Epithelial cell of esophagus (primary cell): Measurements from ENCODE around the gene PFDN5.

Source experiments
- DNase-seq: peaks from one replicate; pipeline ENCODE4 v3.0.0; 2010; ENCODE audit warnings: low read depth
- H3K4me3 ChIP-seq: 2 replicates; pipeline ENCODE4 v1.5.1; 2011; ENCODE audit warnings: mild to moderate bottlenecking, low read length, control low read depth
- CTCF ChIP-seq: IDR thresholded peaks from 2 replicates; pipeline ENCODE4 v1.5.1; 2011; ENCODE audit warnings: low read depth, mild to moderate bottlenecking, low read length, control low read depth, inconsistent platforms; ENCODE audit not compliant: insufficient read depth; ENCODE audit errors: missing control alignments

Gene PFDN5

GRCh38 chr12:53295070-53295890 lies at the start of gene PFDN5:
PFDN5 (plus strand) TSS chr12:53295542; CDS start chr12:53295568, 26 bp downstream.
- TF ChIP-seq CTCF: peak; percentile 32
- peak within 1 kb of the TSS; percentile 100 for H3K4me3 ChIP-seq
- peak; percentile 94 for DNase-seq

GRCh38 chr12:53251477-53252348 lies 43.6 kb upstream of the PFDN5 start:
- peak overlapping the region; percentile 60 for H3K4me3 ChIP-seq
- TF ChIP-seq CTCF: peak; percentile 59
- DNase-seq: peak; percentile 76

GRCh38 chr12:53252349-53252916 lies 42.9 kb upstream of the PFDN5 start:
- H3K4me3 ChIP-seq: peak overlapping the region; percentile 60
- peak; percentile 85 for DNase-seq
- TF ChIP-seq CTCF: no peak

GRCh38 chr12:53253298-53253697 lies 42.0 kb upstream of the PFDN5 start:
- no peak for TF ChIP-seq CTCF
- DNase-seq: no peak
- no peak overlapping the region for H3K4me3 ChIP-seq

GRCh38 chr12:53254816-53255545 lies 40.4 kb upstream of the PFDN5 start:
- DNase-seq: no peak
- TF ChIP-seq CTCF: no peak
- H3K4me3 ChIP-seq: no peak overlapping the region

- H3K4me3 ChIP-seq: no peak overlapping the region
- TF ChIP-seq CTCF: no peak
- DNase-seq: no peak
Observed at GRCh38 chr12:53255996-53256395, 39.3 kb upstream of the PFDN5 start.
